K562 (cell line): ENCODE data around the gene MRPL22. TPM values are rescaled to one million over a fixed set of nuclear protein-coding genes. Genes with fewer than 3 reads are reported as not detected.
"Not testable (repeated sequence)": the region's sequence is repeated elsewhere in the genome, so short reads cannot be mapped to it uniquely, and the experiment has no call there.

ENCODE experiments used
- ATAC-seq: fragments of 200-7000 bp; cut with Tn5 transposase; 3 replicates; pipeline ENCODE4 v1.9.1; 2020; ENCODE audit warnings: moderate library complexity
- BruUV-seq: library from RNA; stranded (reverse); fragments of 400-500 nt; replicated peaks from 2 replicates; lab custom pipeline; 2021; lab: Mats Ljungman, UMichigan
- CTCF ChIA-PET: fragments of 300-600 bp; formaldehyde crosslinking; extraction: SDS; loops from one replicate; lab custom pipeline; 2021; ENCODE audit warnings: low intra/inter-chr PET ratio; lab: Yijun Ruan, JAX
- POLR2A ChIA-PET: fragments of 300-600, 350-650 bp; sonication (Branson Sonifier 250); formaldehyde crosslinking; extraction: SDS; loops from one replicate; lab custom pipeline; 2021; ENCODE audit warnings: antibody characterized with exemption, inconsistent platforms; lab: Yijun Ruan, JAX
- DNase-seq, 4 experiments: peaks; one replicate each; pipeline versions ENCODE4 v3.0.0 to v3.0.0-alpha.2; 2011 to 2018; ENCODE audit warnings: low spot score in 3 of 4, mixed read lengths in 3 of 4; ENCODE audit errors: extremely low read depth in 1 of 4
- FAIRE-seq: peaks from 2 replicates; lab custom pipeline; 2011; peaks lifted over from hg19 to GRCh38; lab: Jason Lieb, UNC
- H2AFZ ChIP-seq: 2 replicates; pipeline ENCODE4 v1.6.0; 2011; ENCODE audit warnings: low read depth, low read length, control low read depth, inconsistent platforms
- H3K27ac ChIP-seq: fragments of 200-600 bp; 3 replicates; pipeline ENCODE4 v1.8.0; 2011; ENCODE audit warnings: low read depth, mild to moderate bottlenecking, control low read depth, inconsistent platforms, low read length, moderate library complexity, mixed read lengths; ENCODE audit errors: extremely low read depth
- H3K27me3 ChIP-seq, 2 experiments: fragments of 300-600 bp in 1 of 2; 2 replicates in 1 of 2; 3 replicates in 1 of 2; pipeline versions ENCODE4 v1.6.0 to v1.8.0; 2011; ENCODE audit warnings: inconsistent platforms in 2 of 2, low read length in 2 of 2, mild to moderate bottlenecking in 1 of 2, mixed read lengths in 1 of 2, moderate library complexity in 1 of 2; ENCODE audit not compliant: control insufficient read depth in 2 of 2, insufficient read depth in 2 of 2
- H3K36me3 ChIP-seq: fragments of 300-600 bp; 3 replicates; pipeline ENCODE4 v1.8.0; 2011; ENCODE audit warnings: mild to moderate bottlenecking, low read length, inconsistent platforms; ENCODE audit not compliant: control insufficient read depth, insufficient read depth
- H3K4me1 ChIP-seq, 2 experiments: fragments of 200-600 bp in 1 of 2; replicated peaks in 1 of 2; 2 replicates in 1 of 2; 3 replicates in 1 of 2; pipeline versions ENCODE4 v1.5.1 to v1.8.0; 2011; ENCODE audit warnings: inconsistent platforms in 2 of 2, low read length in 2 of 2, mild to moderate bottlenecking in 1 of 2, mixed read lengths in 1 of 2, moderate library complexity in 1 of 2; ENCODE audit not compliant: control insufficient read depth in 2 of 2, insufficient read depth in 2 of 2
- H3K4me2 ChIP-seq: 2 replicates; pipeline ENCODE4 v1.6.1; 2011; ENCODE audit warnings: low read length, control low read depth, inconsistent platforms, mixed read lengths; ENCODE audit not compliant: insufficient read depth
- H3K4me3 ChIP-seq: fragments of 200-600 bp; sonication (generic), shearing (Covaris generic); 2 replicates; pipeline ENCODE4 v1.5.1; 2016; ENCODE audit warnings: control low read depth, inconsistent platforms
- H3K79me2 ChIP-seq: fragments of 200-600 bp; 3 replicates; pipeline ENCODE4 v1.8.0; 2011; ENCODE audit warnings: low read length, inconsistent platforms; ENCODE audit not compliant: control insufficient read depth, insufficient read depth
- H3K9ac ChIP-seq, 2 experiments: 2 replicates each; pipeline versions ENCODE4 v1.6.0 to v1.6.1; 2011; ENCODE audit warnings: low read depth in 2 of 2, low read length in 2 of 2, control low read depth in 1 of 2, inconsistent platforms in 1 of 2, mild to moderate bottlenecking in 1 of 2, mixed read lengths in 1 of 2; ENCODE audit not compliant: insufficient read depth in 1 of 2
- H3K9me1 ChIP-seq: one replicate; pipeline ENCODE4 v1.6.0; 2011; ENCODE audit warnings: inconsistent platforms, mild to moderate bottlenecking, low read length, moderate library complexity; ENCODE audit not compliant: control insufficient read depth, insufficient read depth
- H3K9me3 ChIP-seq: replicated peaks from 2 replicates; pipeline ENCODE4 v1.5.1; 2011; ENCODE audit warnings: low read depth, low read length, inconsistent platforms; ENCODE audit not compliant: control insufficient read depth, insufficient read depth
- H4K20me1 ChIP-seq: replicated peaks from 2 replicates; pipeline ENCODE4 v1.6.1; 2011; ENCODE audit warnings: low read length, inconsistent platforms, mixed read lengths; ENCODE audit not compliant: control insufficient read depth, insufficient read depth
- FOSL1 ChIP-seq: fragments of 200-800 bp; sonication (Bioruptor generic); conservative IDR thresholded peaks from 2 replicates; pipeline ENCODE4 v1.6.1; 2016; ENCODE audit warnings: missing genetic modification characterization, missing compliant biosample characterization
- PRDM10 ChIP-seq: fragments of 450-650 bp; IDR thresholded peaks from 2 replicates; pipeline ENCODE4 v1.6.1; 2018; ENCODE audit not compliant: partially characterized antibody
- WGBS: fragments of 100-300 bp; shearing (Covaris generic); methylation state at CpG from one replicate; pipeline ENCODE4 v1.1.6; 2016; ENCODE audit warnings: low coverage, mixed read lengths; ENCODE audit not compliant: insufficient coverage; ENCODE audit errors: missing lambda C conversion rate; 5-methylcytosine and 5-hydroxymethylcytosine counted together
- in situ Hi-C: fragments of 300-500 bp; cut with MboI; formaldehyde crosslinking; loops from 4 replicates; pipeline ENCODE4 v1.15.0; 2018; ENCODE audit warnings: inconsistent platforms, mixed read lengths
- intact Hi-C: fragments of 100-400 bp; cut with micrococcal nuclease; formaldehyde crosslinking; loops from 2 replicates; pipeline ENCODE4 v1.14.2; 2022
- polyA plus RNA-seq, 8 experiments: library from polyadenylated mRNA; depleted of rRNA in 4 of 8; stranded (reverse) in 5 of 8; unstranded in 3 of 8; fragments of >200 nt; fragmentation: Nextera tagmentation in 2 of 8; fragmentation: Illumina TruSeq in 1 of 8; extraction: Ambion mirVana in 2 of 8; extraction: Trizol in 1 of 8; gene quantifications; 2 replicates each; pipeline versions ENCODE4 v1.2.1 to v1.2.3, GENCODE V29; 2011 to 2014; ENCODE audit warnings: inconsistent platforms in 1 of 8, missing spikeins in 1 of 8
- total RNA-seq, 7 experiments: library from RNA; depleted of rRNA in 6 of 7; stranded (reverse); fragments of >200 nt in 6 of 7; fragmentation: Illumina TruSeq in 2 of 7; extraction: Trizol in 2 of 7; gene quantifications; 2 replicates each; pipeline versions ENCODE4 v1.2.1 to v1.2.3, GENCODE V29; 2011 to 2021; ENCODE audit warnings: low replicate concordance in 1 of 7
- TF ChIP-seq, protein P1 (sequence below), 3 experiments: IDR thresholded peaks in 2 of 3; conservative IDR thresholded peaks in 1 of 3; 2 replicates each; pipeline ENCODE4 v1.5.1; 2011 to 2012; ENCODE audit warnings: low read length in 3 of 3, mild to moderate bottlenecking in 3 of 3, control low read depth in 2 of 3, improper control_type of control experiment in 1 of 3, inconsistent platforms in 1 of 3, low read depth in 1 of 3, mixed read lengths in 1 of 3, moderate library complexity in 1 of 3; ENCODE audit not compliant: insufficient read depth in 2 of 3

The MRPL22 gene
- total and polyA plus RNA-seq, 9 of the 15 experiments (the other 6 are each of a cell fraction or from before 2014, with no cell fraction given): 41.1 to 424 (median 102) TPM

GRCh38 chr5:155002722-155003121 lies 61.8 kb downstream of the MRPL22 start:
- H3K4me3 ChIP-seq, H3K79me2 ChIP-seq, DNase-seq, BruUV-seq, POLR2A ChIA-PET, H2AFZ ChIP-seq, H3K9ac ChIP-seq, H3K4me1 ChIP-seq, H4K20me1 ChIP-seq, intact Hi-C loops, ATAC-seq, in situ Hi-C loops, H3K4me2 ChIP-seq, H3K9me3 ChIP-seq, H3K27ac ChIP-seq, FAIRE-seq, H3K36me3 ChIP-seq, H3K9me1 ChIP-seq: not testable (repeated sequence)
- H3K27me3 ChIP-seq: peaks cover 7 to 16% of the 10 kb centered on the region in 2 experiments; a peak in 3 of 5 replicates
- CTCF ChIA-PET: interaction anchor here (0.8 kb wide), 1 partner anchor 361 kb away, joined by 3 read pairs; no protein-coding TSS in a partner anchor
- 0% methylated on average over 3 of the region's 4 CpGs for WGBS
- peak; percentile 52; the same call in 1 of the 2 replicates for TF ChIP-seq FOSL1 (tag)

- ATAC-seq: peak; percentile 94
- ChIA-PET CTCF (interaction anchor here (1.2 to 1.5 kb wide), 2 partner anchors 32 to 362 kb away, joined by 4 to 6 read pairs; no protein-coding TSS in a partner anchor), POLR2A (interaction anchor here (0.7 to 1.0 kb wide), 2 partner anchors 15 to 31 kb away, joined by 3 read pairs; no protein-coding TSS in a partner anchor)
- no peaks in the 10 kb centered on the region for H3K79me2 ChIP-seq
- intact Hi-C loops (no loop called here), in situ Hi-C loops (no loop called here)
- H2AFZ ChIP-seq: no peak overlapping the region
- no peaks in the 10 kb centered on the region for H3K9me1 ChIP-seq
- no peak overlapping the region for H3K27ac ChIP-seq
- H3K4me3 ChIP-seq: no peak overlapping the region
- no peak overlapping the region for H3K9ac ChIP-seq
- peaks cover 7 to 16% of the 10 kb centered on the region in 2 experiments; a peak in 3 of 5 replicates for H3K27me3 ChIP-seq
- no peaks in the 10 kb centered on the region for H4K20me1 ChIP-seq
- DNase-seq: peak in 3 of 4 experiments; percentile 18 to 51 (median 18)
- FAIRE-seq: peak; percentile 80
- no peaks in the 10 kb centered on the region for H3K4me1 ChIP-seq
- BruUV-seq: no TSS peak
- no peaks in the 10 kb centered on the region; the same call in 2 of the 3 replicates for H3K36me3 ChIP-seq
- 26% methylated on average over 10 of the region's 11 CpGs for WGBS
- H3K4me2 ChIP-seq: no peak overlapping the region
- no peaks in the 10 kb centered on the region for H3K9me3 ChIP-seq
- TF ChIP-seq, protein P1, sequence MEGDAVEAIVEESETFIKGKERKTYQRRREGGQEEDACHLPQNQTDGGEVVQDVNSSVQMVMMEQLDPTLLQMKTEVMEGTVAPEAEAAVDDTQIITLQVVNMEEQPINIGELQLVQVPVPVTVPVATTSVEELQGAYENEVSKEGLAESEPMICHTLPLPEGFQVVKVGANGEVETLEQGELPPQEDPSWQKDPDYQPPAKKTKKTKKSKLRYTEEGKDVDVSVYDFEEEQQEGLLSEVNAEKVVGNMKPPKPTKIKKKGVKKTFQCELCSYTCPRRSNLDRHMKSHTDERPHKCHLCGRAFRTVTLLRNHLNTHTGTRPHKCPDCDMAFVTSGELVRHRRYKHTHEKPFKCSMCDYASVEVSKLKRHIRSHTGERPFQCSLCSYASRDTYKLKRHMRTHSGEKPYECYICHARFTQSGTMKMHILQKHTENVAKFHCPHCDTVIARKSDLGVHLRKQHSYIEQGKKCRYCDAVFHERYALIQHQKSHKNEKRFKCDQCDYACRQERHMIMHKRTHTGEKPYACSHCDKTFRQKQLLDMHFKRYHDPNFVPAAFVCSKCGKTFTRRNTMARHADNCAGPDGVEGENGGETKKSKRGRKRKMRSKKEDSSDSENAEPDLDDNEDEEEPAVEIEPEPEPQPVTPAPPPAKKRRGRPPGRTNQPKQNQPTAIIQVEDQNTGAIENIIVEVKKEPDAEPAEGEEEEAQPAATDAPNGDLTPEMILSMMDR (IDR thresholded peaks at IDR 0.05 in 2 of 3, conservative IDR thresholded peaks at IDR 0.05 in 1 of 3; ENCODE audit: insufficient read depth in 2 of 3, low read depth in 1 of 3, low read length in 3 of 3): peak; percentile 56 to 65 (median 60)
- TF ChIP-seq PRDM10: no peak
These were observed 63.4 kb downstream of the MRPL22 start for GRCh38 chr5:155004138-155004744.
